GM18951 (cell line): ENCODE measurements around the gene UBE2E3.
"Not testable (repeated sequence)": the region's sequence is repeated elsewhere in the genome, so short reads cannot be mapped to it uniquely, and the experiment has no call there.

Experiments used
- POLR2A ChIP-seq: IDR thresholded peaks from 4 replicates; pipeline ENCODE4 v1.6.1; 2011; ENCODE audit warnings: mild to moderate bottlenecking; ENCODE audit not compliant: insufficient read length, insufficient read depth; ENCODE audit errors: extremely low read depth
- in situ Hi-C: fragments of 300-500 bp; cut with MboI; formaldehyde crosslinking; loops from one replicate; pipeline ENCODE4 v1.12.0; 2022; ENCODE audit warnings: low sequenced_read_pairs, mixed read lengths, inconsistent platforms; ENCODE audit not compliant: unreplicated experiment

UBE2E3 gene

DNA sequence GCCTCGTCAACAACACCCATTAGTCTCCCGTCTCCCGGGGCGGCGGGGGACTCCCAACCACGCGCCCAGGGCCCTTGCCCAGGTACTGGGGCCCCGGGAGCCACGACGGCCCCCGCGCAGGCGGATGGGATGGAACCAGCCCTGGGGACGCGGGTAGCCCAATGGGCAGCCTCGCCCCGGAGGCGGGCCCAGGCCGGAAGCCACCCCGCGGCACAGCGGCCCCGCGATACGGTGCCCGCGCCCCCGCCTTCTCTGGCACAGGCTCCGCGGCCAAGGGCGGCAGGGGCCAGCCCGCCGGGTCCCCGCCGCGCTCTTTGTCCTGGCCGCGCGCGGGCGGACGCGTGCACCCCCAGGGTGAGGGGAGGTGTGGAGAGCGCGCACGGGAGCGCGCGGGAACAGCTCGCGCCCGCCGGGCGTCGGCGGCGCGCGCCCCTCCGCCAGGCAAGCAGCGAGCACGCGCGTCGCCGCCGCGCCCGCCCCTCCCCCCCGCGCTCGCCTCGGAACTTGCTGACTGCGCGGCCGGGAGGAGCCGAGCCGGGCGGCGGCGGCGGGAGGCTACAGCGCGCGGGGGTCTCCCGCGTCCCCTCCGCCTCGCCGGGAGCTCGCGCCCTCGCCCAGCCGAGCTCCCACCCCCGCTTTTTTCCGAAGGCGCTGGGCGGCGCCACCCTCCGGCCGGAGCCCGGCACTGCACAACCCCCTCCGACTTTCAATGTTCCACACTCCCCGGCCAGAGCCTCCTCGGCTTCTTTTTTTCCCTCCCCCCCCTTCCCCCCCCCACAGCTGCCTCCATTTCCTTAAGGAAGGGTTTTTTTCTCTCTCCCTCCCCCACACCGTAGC, at the start of gene UBE2E3:
TSS of gene UBE2E3 (plus strand) at position 500 of the 837 bp plus-strand sequence. CDS start 1,438 bp downstream, outside the sequence.
- in situ Hi-C loops, result no loop called here
- peak; percentile 74 for TF ChIP-seq POLR2A

DNA sequence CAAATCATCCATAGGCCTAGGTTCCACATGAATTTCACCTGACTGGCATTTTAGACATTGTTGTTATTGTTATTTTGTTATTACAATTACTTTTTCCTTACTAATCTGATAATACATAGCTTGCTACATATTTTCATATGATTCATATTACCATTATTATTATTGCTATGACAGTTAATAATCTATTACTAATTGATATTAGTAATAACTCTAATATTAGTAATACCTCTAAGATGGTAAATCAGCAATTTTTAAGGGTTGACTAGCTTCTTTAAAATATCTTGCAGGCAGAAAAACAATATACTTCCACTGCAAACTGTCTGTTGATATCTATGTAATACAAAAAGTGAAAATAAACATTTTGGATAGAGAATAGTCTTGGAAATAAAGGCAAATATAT, 48.6 kb upstream of the UBE2E3 start:
- TF ChIP-seq POLR2A, result no peak
- in situ Hi-C loops, result no loop called here

DNA sequence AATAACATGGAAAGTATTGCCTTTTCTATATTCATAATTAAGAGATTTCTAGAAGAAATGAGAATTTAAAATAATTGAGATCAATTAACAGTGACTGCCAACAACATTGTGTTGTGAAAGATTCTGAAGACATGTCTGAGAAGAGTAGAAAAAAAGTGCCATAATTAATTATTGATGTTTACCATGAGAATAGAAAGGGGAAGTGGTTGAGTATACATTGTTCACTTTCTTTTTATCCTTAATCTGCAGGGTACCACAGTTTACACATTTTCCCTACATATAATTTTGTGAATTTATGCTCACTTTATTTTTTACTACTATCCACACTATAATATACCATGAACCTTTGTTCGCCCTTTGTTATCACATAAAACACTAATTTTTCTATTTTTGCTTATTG, 47.1 kb upstream of the UBE2E3 start:
- TF ChIP-seq POLR2A, result no peak
- in situ Hi-C loops, result no loop called here

DNA sequence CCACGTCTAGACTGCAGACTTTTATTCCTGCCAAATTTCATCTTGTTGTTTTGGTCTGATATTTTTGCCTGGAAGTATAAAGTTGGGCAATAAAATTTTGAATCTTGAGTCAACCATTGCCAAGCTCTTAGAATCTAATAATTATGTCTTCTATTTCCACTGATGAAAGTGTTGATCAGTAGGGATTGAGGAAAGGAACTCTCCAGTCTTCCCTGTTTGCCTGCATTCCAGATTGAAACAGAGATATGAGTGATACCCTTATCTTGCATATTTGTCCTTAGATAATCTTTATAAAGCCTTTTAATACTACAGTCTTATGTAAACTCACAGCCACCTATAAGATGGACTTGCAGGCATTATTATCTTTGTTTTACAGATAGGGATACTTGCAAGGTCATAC, 45.5 kb upstream of the UBE2E3 start:
- no peak for TF ChIP-seq POLR2A
- in situ Hi-C loops, result no loop called here

GRCh38 chr2:180937480-180937879, 42.9 kb upstream of the UBE2E3 start:
- in situ Hi-C loops, result not testable (repeated sequence)

GRCh38 chr2:180938451-180938850, 42.0 kb upstream of the UBE2E3 start:
- in situ Hi-C loops, result no loop called here
- no peak for TF ChIP-seq POLR2A

DNA sequence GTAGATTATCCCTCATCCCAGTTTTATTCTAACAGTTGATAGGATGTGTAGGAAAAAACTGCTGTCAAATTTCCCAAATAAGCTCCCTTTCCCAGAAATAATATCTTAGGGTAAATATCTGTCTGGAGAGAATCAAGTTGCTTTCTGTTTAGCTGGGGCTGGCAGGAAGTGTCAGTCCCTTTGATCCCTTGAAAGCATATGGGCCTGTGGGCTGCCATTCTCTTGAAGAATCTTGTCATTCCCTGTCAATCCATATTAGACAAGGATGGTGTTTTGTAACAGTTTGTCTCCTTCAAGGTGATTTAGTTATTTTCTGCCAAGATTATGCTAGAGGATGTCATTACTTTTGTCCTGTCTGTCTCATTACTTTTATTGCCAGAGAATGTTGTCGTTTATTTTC, 37.1 kb upstream of the UBE2E3 start:
- in situ Hi-C loops, result no loop called here
- TF ChIP-seq POLR2A, result no peak

DNA sequence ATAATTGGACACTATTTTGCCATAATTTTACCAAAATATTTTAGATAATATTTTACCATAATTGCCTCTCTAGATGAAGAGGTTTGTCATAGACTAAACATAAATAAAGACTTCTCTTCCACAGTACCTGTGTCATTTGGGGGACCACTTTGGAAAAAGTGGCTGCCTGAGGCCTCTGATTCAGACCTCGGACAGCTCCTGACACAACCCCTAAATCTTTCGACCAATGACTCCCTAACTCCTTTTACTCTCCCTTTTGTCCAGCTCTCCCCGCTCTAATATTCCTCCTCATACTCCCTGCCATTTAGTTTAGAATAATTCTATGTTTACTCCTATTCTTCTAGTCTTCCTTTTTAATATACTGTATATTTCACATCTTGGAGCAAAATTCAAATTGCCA, 36.0 kb upstream of the UBE2E3 start:
- in situ Hi-C loops, result no loop called here
- TF ChIP-seq POLR2A, result no peak

- in situ Hi-C loops, result no loop called here
- TF ChIP-seq POLR2A, result no peak
Measured at GRCh38 chr2:180947208-180947689, 33.2 kb upstream of the UBE2E3 start.

DNA sequence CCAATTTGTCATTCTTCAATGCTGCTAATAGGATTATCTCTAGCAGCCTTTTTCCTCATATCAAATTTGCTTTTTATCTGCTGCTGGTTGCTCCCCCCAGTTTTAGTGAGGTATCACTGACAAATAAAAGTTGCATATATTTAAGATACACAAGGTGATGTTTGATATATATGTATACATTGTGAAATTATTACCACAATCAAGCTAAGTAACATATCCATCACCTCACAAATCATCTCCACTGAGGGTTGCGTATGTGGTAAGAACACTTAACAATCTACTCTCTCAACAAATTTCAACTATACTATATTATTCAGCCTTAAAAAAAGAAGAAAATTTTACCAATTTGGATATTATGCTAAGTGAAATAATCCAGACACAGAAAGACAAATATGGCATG, 30.5 kb upstream of the UBE2E3 start:
- no peak for TF ChIP-seq POLR2A
- in situ Hi-C loops, result no loop called here

DNA sequence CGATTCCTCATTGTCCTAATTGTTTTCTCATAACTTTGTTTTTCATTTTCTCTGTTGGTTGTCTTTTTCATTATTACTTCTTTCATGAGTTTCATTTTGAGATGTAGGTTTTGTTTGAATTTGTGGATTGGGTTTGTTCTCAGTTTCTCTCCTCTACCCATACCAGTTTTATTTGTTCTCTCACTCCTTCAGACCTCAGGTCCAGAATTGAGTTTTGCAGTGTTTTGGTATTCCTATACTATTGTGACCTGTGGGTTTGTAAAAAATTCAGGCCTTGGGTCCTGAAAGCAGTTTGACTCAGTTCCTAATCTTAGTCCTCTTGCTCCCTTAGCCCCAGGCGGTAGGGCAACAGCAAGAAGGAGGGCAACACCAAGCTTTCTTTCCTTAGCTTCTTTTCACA, 28.3 kb upstream of the UBE2E3 start:
- in situ Hi-C loops, result no loop called here
- no peak for TF ChIP-seq POLR2A

GRCh38 chr2:180952731-180953336, 27.6 kb upstream of the UBE2E3 start:
- in situ Hi-C loops, result no loop called here
- no peak for TF ChIP-seq POLR2A

- in situ Hi-C loops, result no loop called here
- TF ChIP-seq POLR2A, result no peak
Measured at GRCh38 chr2:180953550-180953949, 26.9 kb upstream of the UBE2E3 start.

- TF ChIP-seq POLR2A, result no peak
- in situ Hi-C loops, result no loop called here
Measured at GRCh38 chr2:180955101-180955500, 25.3 kb upstream of the UBE2E3 start.

DNA sequence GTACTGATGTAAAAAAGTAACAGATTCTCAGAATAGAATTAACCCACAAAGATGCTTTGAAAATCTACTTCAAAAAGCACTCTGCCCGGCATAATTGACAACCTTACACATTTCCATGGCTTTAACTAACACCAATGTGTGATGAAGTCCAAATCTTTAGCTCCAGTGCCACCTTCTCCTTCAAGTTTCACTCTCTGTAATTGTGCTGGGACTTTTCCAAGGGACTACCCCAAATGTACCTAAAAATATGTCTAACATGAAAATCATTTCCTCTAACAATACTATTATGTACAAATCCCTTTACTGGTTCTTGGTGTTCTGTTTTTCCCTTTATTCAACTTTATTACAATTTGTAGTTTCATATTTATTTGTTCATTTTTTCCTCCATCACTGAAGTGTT, 20.6 kb upstream of the UBE2E3 start:
- in situ Hi-C loops, result no loop called here
- TF ChIP-seq POLR2A, result no peak

- in situ Hi-C loops, result no loop called here
- TF ChIP-seq POLR2A, result no peak
Measured at GRCh38 chr2:180960982-180961381, 19.4 kb upstream of the UBE2E3 start.
